Pulmonary artery endothelial cell (primary cell): ENCODE data around the gene PLEKHM3. TPM values are rescaled to one million over a fixed set of nuclear protein-coding genes. Genes with fewer than 3 reads are reported as not detected.

Source experiments
- DNase-seq: peaks from one replicate; pipeline ENCODE4 v3.0.0-alpha.2; 2011; ENCODE audit warnings: low read depth, low spot score
- total RNA-seq: library from RNA; depleted of rRNA; stranded (reverse); fragments of >200 nt; gene quantifications from 2 replicates; pipeline ENCODE4 v1.2.3, GENCODE V29; 2014

Gene PLEKHM3
- total RNA-seq, 1 donor from 2014 or later: 7.2 TPM

DNA sequence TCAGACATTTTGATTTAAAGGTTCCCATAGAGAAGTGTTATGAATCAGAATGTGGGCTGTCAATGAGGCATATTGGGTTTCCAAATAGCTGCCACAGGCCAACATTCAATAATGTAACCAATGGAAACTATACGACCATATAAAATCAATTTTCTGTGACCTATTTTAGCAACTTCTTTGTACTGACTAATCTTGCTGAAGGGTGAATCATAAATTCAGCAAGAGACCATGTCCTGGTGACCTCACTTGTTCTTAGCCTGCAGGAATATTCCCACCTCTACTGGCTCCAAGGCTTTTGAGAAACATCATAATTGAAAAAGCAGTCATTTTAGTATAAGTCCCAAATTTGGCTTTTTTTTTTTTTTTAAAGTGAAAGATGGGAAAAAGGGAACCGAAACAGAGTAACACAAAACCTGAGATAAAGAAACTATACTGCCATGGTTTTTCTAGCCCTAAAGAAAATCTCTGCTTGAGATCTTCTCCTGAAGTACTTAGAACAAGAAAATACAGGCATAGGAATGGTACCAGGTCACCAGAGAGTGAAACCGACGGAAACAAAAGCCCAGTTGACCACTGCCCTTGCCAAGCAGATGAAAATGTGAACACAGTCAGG is 32.1 kb downstream of the PLEKHM3 start:
- DNase-seq: no peak

DNA sequence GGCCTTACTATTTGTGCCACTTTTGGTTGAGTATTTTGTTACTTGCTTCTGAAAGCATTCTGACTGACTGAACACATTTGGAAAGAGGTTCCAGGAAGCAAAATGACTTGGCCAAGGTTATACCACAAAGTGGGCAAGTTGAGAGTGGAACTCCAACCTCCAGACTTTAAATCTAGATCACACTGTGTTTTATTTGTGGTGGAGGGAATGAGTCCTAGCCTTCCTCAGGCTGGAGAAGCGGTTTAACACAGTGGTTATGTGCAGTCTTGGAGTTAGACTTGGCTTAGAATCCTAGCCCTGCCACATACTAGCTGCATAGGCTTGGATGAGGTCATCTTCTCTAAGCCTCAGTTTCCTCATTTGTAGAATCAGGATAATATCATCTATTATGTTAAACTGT is 33.4 kb downstream of the PLEKHM3 start:
- DNase-seq: no peak

DNA sequence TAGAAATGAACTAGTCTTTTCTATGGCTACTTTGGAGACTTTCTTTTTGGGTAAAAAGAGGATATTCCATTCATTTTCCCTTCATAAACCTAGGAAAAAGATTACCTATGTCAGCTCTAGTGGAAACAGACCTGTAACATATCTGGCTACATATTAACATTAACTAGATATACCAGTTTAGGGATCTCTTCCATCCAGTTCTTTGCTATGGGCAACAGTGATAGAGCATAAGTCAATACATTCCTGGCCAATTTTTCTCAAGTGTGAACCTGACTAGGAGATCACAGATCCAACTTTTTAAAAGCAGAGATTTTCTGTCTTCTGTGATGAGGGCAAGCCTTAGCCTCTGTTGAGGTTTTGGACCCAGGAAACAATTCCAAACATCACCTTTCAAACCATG is 34.5 kb downstream of the PLEKHM3 start:
- no peak for DNase-seq

DNA sequence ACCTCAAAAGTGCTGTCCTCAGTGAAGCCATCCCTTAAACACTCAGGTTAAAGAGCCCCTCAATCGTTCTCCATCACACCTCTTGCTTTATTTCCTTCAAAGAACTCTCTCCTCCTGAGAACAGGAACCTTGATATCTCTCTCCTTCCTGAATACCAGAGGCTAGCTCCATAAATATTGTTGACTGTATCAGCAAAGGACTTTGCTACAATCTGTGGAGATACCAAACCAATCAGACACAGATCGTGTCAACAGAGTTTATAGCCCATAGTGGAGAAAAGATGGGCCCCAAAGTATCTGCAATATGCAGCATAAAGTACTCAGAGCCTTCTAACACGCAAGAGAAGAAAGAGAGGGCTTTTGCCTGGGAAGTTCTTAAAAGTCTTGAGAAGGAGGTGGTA is 36.4 kb downstream of the PLEKHM3 start:
- DNase-seq: no peak

DNA sequence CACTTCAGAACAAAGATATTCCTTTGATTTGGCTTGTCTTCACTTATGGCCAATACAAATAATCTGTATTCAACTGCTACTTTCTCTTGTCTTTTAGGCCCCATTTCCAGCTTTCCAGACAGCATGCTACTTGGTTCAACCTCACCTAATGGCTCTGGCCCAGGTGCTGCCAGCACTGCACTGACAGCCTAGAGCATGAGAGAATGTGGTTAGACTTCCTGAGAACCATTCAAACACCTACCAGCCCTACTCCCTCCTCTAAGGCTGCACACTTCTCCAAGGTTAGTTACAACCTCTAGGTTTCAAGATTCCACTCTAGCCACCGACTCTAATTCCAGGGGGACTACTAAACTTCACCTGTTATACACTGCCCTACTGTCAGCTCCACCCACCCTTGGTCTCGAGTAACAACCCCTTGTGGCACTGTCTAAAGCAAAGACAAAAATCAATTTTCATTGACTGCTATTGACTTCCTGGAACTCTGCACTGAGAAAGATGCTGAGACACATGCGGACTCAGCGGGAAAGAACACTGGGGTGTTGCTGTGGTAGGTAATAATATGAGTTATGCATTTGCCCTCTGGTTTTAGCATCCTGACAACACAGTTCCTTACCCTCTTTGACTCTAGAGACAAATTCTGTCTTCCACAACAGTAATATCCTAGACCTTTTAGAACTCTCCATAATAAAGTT is 38.2 kb downstream of the PLEKHM3 start:
- no peak for DNase-seq

DNA sequence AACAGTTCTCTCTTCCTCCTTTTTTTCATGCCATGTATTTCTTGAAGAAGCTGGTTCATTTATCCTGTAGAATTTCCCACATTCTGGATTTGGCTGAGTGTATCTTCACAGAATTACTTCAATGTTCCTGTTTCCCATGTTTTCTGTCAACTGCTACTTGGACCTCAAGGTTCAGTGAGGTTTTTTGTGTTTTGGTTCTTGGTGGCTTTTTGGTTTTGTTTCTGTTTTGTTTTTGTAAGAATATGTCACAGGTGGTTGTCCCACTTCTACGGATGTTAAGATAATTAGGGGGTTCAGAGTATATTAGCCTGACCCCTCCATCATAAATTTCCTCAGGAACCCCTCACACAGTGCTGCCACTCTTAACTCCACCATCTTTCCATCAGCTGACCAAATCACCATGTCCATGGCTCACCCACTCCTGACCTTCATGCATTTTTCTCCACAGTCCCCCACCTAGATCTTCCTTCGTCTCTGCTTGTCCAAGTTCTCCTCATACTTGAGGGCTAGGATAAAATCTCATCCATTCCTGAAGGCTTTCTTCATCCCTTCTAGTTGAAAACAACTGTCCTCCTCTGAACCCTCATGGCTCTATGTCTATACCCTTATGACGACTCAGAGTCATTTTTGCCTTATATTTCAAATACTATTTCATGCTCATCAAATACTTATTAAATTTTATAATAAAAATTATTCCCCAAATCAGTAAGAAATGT is 40.4 kb downstream of the PLEKHM3 start:
- no peak for DNase-seq

DNA sequence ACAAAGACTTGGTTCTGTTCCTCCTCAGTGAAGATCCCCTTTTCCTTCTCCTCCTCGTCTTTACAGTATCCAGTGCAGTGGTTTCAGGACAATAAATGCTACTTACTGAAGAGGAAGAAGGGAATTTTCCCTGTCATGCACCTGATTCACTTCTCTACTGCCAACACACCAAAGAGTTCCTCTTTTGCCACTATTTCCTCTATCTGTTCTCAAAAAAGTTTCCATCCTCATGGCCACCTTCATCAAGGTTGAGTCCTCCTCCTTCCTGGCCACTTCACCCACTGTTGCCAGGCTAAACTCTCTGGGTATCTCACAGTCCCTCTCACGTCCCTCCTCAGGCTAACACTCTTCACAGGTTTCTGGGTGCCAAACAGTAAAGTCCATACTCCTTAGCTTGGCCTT is 41.7 kb downstream of the PLEKHM3 start:
- DNase-seq: no peak

DNA sequence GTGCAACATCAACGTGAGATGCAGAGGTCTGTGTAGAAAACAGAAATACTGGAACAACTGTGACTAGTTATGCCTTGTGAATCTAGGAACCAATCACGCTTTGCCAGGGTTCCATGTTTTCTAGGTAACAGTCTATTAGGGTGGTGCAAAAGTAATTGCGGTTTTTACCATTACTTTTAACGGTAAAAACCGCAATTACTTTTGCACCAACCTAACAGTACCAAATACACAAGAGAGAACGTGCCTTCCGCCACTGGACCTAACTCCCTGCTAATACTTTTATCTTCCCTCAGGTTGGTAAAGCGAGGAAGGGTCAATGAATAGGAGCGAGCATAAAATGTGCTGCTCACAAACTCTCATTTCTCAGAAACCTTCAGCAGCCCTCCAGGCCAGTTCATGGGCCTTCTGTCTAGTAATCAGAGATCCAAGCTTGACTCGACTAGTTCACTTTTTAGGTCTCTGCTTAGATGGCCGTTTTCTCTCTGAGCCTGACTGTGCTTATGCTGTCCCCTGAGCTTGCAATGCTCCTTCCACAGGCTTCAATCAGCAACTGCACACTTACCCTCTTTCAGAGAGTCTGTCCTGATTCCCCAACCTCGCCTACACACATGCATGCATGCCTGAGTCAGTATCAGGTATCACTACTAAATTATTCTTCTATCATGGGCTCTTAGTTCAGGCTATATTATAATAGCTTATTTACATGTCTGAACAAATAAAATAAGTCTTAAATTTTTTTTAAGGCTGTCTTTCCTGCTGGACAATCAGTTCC is 47.0 kb downstream of the PLEKHM3 start:
- no peak for DNase-seq

DNA sequence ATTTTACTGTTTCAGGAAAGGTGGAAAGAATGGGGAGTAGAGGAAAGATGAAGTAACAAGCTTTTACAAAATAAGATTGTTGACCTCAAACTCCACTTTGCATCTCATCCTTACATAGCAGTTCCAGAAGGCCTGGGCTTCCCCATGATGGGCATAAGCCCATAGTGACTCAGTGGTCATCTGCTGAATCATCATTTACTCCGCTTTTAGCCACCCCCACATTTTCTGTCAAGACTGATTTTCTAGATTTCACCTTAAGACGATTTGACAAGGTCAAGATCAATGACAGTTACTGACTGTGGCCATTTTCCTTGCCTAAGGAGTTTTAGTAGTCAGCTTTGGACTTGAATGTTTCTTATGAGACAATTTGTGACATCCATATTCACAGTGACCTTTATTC is 49.4 kb downstream of the PLEKHM3 start:
- no peak for DNase-seq

DNA sequence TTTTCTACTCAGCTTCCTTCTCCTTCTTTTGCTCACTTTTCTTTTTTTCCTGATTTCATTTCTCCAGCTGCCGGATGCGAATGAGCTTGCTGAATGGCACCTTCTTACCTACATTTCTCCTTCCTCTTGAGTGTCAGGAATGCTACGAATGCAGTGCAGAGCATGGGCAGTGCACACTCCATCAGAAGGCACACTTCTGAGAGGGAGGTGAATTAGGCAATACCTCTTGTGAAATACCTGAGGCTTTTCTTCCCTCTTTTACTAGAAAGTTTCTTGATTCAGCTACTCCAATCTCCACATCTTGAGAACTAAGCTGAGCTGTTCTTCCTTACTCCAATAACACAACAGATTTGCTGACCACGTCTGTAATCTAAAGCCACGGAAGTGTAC is 51.1 kb downstream of the PLEKHM3 start:
- DNase-seq: no peak

DNA sequence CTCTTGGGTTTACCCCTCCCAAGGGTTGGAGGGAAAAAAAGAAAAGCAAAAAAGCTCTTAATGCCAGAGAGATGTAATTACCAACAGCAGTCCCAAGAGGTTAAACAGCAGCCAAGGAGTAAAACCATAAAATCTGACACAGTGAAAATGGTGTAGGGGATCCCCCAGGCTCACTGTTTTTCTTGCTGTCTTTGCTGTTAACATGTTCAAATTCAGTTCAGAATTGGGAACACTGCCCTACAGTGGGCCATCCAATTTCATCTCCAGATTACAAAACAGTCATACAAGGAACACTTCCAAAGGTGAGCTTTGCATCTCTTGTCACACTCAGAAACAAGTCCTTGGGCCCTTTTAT is 54.5 kb downstream of the PLEKHM3 start:
- DNase-seq: no peak

DNA sequence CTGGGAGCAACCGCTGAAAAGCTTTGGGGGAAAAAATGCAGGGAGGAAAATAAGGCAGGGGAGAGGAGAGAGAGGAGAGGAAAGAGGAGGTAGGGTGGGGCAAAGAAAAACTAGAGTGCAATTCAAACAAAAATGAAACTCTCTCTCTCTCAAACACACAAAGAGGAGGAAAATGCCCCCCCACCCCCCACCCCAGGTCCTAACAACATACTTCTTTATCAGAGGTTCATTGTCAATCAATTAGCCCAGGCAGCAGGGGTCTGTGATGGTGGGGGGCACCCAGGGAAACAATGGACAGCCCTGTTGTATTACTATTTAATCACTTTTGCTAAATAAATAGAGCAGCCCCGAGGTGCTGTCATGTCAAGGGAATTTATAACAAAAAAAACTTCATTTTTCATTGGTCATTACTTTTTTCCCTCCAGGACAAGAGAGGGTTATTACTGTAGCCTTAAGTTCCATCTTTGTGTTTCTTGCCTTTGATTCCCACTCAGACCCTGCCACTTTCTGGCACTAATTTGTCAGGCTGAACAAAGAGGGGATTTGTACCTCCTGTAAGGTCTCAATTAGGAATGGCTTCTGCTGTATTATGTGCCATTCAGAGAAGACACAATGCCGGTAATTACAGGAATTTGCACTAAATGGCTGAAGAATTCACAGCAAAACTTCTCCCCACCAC is 55.0 kb downstream of the PLEKHM3 start:
- DNase-seq: no peak

DNA sequence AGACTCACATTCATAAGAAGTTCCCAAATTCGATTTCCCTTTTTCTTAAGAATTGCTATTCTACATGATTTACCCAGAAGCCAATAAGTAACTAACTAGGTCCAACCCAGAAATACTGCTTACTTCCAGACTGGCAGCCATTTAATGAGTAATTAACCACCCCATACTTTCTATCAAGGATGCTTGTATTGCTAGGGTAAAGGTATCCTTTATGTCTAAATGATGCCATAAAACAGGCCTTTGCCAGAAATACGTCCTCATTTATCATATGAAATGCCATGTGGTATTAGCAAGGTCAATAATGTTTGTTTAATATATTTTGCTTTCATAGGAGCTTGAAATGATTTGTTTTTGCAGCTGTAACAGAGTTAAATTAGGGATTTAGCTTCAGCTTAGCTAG is 56.1 kb downstream of the PLEKHM3 start:
- DNase-seq: no peak

DNA sequence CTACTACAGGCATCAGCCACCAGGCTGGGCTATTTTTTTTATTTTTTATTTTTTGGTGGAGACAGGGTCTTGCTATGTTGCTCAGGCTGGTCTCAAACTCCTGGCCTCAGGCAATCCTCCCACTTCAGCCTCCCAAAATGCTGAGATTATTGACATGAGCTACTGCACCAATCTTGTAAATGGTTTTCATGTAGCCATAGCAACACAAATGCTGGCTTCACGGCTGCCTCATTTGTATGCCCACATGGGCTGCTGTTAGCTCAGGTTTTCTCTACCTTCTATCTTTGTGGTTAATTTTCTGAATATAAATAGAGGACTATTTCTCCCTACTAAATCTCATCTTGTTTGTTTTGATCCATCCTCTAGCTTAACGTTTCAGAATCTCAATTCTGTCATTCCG is 58.2 kb downstream of the PLEKHM3 start:
- no peak for DNase-seq

DNA sequence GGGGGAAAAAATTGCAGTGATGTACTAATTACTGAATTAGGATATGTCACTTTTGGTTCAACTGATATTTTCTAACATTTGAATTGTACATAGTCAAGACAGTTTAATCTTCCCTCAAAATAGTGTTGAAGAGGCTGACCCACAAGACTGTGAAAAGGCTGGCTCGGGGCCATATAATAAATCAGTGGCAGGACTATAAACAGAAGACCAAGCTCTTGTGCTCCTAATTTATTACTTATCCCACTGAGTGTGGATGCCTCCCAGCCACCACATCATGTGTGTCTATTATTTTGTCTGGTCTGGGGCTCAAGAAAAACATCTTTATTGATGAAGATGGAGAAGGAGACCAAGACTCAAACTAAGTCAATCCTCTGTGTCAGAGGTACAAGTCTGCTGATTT is 64.4 kb downstream of the PLEKHM3 start:
- DNase-seq: no peak

DNA sequence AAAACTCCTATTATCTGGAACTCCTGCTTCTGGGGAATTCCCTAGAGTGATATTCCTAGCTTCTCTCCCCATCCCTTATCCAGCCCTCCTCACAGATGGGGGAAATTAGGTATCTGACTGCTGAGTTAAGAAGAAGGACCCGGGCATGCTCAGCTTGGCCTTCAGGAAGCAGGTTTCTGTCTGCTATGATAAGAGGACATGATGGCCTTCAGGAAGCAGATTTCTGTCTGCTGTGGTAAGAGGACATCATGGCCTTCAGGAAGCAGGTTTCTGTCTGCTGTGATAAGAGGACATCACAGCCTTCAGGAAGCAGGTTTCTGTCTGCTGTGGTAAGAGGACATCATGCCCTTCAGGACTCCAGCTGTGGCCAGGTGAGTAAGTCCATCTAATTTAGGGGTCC is 65.2 kb downstream of the PLEKHM3 start:
- peak; percentile 4 for DNase-seq

DNA sequence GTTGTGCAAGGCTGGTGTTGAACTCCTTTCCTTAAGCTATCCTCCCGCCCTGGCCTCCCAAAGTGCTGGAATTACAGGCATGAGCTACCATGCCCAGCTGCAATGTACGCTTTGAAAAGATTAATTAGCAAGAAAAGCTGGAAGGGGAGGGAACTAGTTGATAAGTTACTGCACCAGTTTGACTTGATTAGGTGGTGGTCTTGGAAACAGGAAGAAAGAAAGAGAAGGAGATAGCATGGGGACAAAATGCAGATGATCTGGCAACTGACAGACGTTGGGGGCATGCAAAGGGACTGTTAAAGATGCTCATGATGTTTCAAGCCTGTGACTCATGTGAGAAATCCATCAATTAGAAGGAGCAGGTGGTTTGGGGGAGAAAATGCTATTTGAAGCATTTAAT is 68.6 kb downstream of the PLEKHM3 start:
- DNase-seq: no peak

DNA sequence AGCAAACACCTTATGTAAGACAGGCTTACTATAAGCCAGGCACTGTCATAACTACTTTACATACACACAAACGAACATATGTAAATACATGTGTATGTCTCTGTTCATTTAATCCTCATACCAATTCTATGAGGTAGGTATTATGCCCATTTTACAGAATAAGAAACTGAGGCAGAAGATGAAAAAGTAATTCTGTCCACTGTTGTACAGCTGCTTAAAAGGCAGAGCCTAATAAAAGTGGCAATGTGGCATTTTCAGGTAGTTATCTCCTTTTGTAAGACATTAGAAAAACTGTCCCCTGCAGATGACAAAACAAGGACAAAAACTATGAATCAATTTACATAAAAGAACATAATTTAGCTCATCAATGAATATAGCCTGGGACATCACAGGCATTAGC is 69.9 kb downstream of the PLEKHM3 start:
- DNase-seq: no peak

DNA sequence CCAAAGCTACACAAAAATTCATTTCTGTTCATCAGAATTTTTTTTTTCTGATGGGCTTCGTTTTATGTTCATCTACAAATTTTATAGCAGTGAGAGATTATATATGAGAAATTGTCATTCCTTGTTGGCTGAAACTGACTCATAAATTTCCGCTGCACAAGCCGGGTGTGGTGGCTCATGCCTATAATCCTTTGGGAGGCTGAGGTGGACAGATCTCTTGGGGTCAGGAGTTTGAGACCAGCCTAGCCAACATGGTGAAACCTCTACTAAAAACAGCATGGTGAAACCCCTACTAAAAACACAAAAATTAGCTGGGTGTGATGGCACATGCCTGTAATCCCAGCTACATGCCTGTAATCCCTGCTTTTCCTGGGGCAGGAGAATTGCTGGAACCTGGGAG is 72.0 kb downstream of the PLEKHM3 start:
- no peak for DNase-seq

DNA sequence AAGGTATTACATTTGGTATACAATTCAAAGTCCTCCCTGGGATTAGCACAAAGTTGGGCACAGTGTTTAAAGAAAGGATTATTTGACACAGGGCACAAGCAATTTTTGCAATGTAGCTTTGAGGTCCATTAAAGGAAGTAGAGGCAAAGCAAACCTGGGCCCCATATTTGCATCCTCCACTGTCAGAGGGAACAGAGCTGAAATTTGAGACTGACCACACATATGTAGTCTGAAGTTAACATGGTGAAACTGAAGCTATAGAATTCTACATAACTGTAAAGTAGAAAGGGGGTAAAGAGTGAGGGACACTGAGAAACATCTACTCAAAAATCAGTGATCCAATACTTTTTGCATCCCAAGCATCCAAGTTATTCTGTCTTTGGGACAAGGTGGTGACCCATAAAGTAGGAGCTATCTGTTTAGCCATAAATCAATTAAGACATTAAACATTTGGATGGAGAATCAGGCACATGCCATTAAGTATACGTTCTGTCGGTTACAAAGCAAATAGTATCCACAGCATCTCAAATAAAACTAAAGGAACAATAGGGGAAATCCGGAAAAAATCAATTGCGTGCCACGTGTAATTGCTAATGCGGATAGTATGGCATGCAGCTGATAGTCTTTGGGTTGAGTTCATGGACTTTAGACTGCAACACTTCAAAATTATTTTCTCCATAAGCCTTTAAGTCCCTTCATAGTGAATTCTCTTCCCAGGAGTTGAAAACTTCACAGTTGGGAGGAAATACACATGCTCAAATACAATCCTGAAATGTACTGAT is 72.6 kb downstream of the PLEKHM3 start:
- DNase-seq: no peak
